ENCODE measurements around the gene ORM1.

ORM1 gene

GRCh38 chr9:114344188-114344566 lies 21.3 kb downstream of the ORM1 start:
- no peak for DNase-seq

- no peak for DNase-seq
These were observed 21.8 kb downstream of the ORM1 start for GRCh38 chr9:114344692-114345091.

GRCh38 chr9:114345493-114346065 lies 22.7 kb downstream of the ORM1 start:
- no peak for DNase-seq

GRCh38 chr9:114346146-114346545 lies 23.2 kb downstream of the ORM1 start:
- no peak for DNase-seq

- DNase-seq: no peak
These were observed 24.8 kb downstream of the ORM1 start for GRCh38 chr9:114347675-114348074.

GRCh38 chr9:114348261-114348905 lies 25.5 kb downstream of the ORM1 start:
- DNase-seq: no peak

GRCh38 chr9:114348906-114349482 lies 26.1 kb downstream of the ORM1 start:
- DNase-seq: peak; percentile 99

GRCh38 chr9:114349713-114350480 lies 27.0 kb downstream of the ORM1 start:
- DNase-seq: no peak

- DNase-seq: no peak
These were observed 27.9 kb downstream of the ORM1 start for GRCh38 chr9:114350636-114351401.

- no peak for DNase-seq
These were observed 29.0 kb downstream of the ORM1 start for GRCh38 chr9:114351932-114352331.

GRCh38 chr9:114355821-114356220 lies 32.9 kb downstream of the ORM1 start:
- DNase-seq: no peak

GRCh38 chr9:114356792-114357191 lies 33.9 kb downstream of the ORM1 start:
- no peak for DNase-seq

- no peak for DNase-seq
These were observed 34.5 kb downstream of the ORM1 start for GRCh38 chr9:114357360-114357759.

GRCh38 chr9:114357911-114358328 lies 35.0 kb downstream of the ORM1 start:
- no peak for DNase-seq

- DNase-seq: no peak
These were observed 36.9 kb downstream of the ORM1 start for GRCh38 chr9:114359801-114360200.

- DNase-seq: no peak
These were observed 38.6 kb downstream of the ORM1 start for GRCh38 chr9:114361542-114361941.

GRCh38 chr9:114362394-114362793 lies 39.5 kb downstream of the ORM1 start:
- no peak for DNase-seq

GRCh38 chr9:114363424-114363823 lies 40.5 kb downstream of the ORM1 start:
- DNase-seq: no peak

- peak; percentile 57 for DNase-seq
These were observed 41.5 kb downstream of the ORM1 start for GRCh38 chr9:114364134-114365041.

- DNase-seq: no peak
These were observed 42.3 kb downstream of the ORM1 start for GRCh38 chr9:114365194-114365593.

GRCh38 chr9:114366334-114367128 lies 43.6 kb downstream of the ORM1 start:
- DNase-seq: peak; percentile 91

Data from fibroblast of skin of back (primary cell).